OCI-LY3 (cell line): ENCODE data around the gene BATF.

ENCODE experiments used
- H2AFZ ChIP-seq: fragments of 200-600, 300-600 bp; shearing (Covaris generic); 2 replicates; pipeline ENCODE4 v1.6.0; 2014; ENCODE audit warnings: antibody characterized with exemption, low read depth, low read length
- H3K27ac ChIP-seq: fragments of 200-600, 300-600 bp; sonication (generic); 2 replicates; pipeline ENCODE4 v1.5.1; 2014; ENCODE audit warnings: mild to moderate bottlenecking, low read length, moderate library complexity, mixed read lengths
- H3K27me3 ChIP-seq: fragments of 200-600, 300-600 bp; sonication (generic); 2 replicates; pipeline ENCODE4 v1.6.1; 2014; ENCODE audit warnings: low read depth, low read length, mixed read lengths
- H3K36me3 ChIP-seq: fragments of 200-600, 300-600 bp; sonication (generic); replicated peaks from 2 replicates; pipeline ENCODE3; 2014; ENCODE audit warnings: low read depth, low read length, mixed read lengths
- H3K4me1 ChIP-seq: fragments of 300-600, 200-600 bp; sonication (generic); 2 replicates; pipeline ENCODE4 v1.6.1; 2014; ENCODE audit warnings: low read length, mixed read lengths
- H3K4me2 ChIP-seq: fragments of 200-600, 300-600 bp; sonication (generic); 2 replicates; pipeline ENCODE4 v1.6.1; 2014; ENCODE audit warnings: low read length, mixed read lengths
- H3K4me3 ChIP-seq: fragments of 300-600, 200-600 bp; sonication (generic); 2 replicates; pipeline ENCODE4 v1.5.1; 2014; ENCODE audit warnings: antibody characterized with exemption, mild to moderate bottlenecking, low read length, moderate library complexity
- H3K79me2 ChIP-seq: fragments of 300-600, 200-600 bp; shearing (Covaris generic); 2 replicates; pipeline ENCODE4 v1.6.1; 2014; ENCODE audit warnings: mild to moderate bottlenecking, low read length, mixed read lengths
- H3K9ac ChIP-seq: fragments of 300-600, 200-600 bp; shearing (Covaris generic); 2 replicates; pipeline ENCODE4 v1.6.0; 2014; ENCODE audit warnings: mild to moderate bottlenecking, low read length, moderate library complexity
- H3K9me3 ChIP-seq: fragments of 200-600, 300-600 bp; shearing (Covaris generic); 2 replicates; pipeline ENCODE4 v1.6.1; 2014; ENCODE audit warnings: low read length, mixed read lengths; ENCODE audit not compliant: insufficient read depth
- H4K20me1 ChIP-seq: fragments of 200-600, 300-600 bp; sonication (generic); 2 replicates; pipeline ENCODE4 v1.6.1; 2016; ENCODE audit warnings: low read length, mixed read lengths; ENCODE audit not compliant: insufficient read depth
- CTCF ChIP-seq: fragments of 200-600, 300-600 bp; sonication (generic); IDR thresholded peaks from 2 replicates; pipeline ENCODE4 v1.5.1; 2014; ENCODE audit warnings: antibody characterized with exemption, low read length, low read depth
- EZH2phosphoT487 ChIP-seq: fragments of 200-600 bp; shearing (Covaris generic); IDR thresholded peaks from 2 replicates; pipeline ENCODE4 v1.6.1; 2018; ENCODE audit warnings: antibody characterized with exemption, mixed run types, low read depth

The BATF gene

GRCh38 chr14:75511201-75511600, 11.1 kb upstream of the BATF start:
- Histone ChIP-seq H3K27ac (peak overlapping the region; percentile 87), H3K27me3 (no peaks in the 10 kb centered on the region), H3K4me3 (no peak overlapping the region), H3K4me1 (peaks cover 59% of the 10 kb centered on the region), H3K9me3 (peaks cover 28% of the 10 kb centered on the region), H3K36me3 (peaks cover 33% of the 10 kb centered on the region), H3K4me2 (no peak overlapping the region), H3K9ac (no peak overlapping the region), H3K79me2 (peaks cover 5% of the 10 kb centered on the region), H2AFZ (no peak overlapping the region), H4K20me1 (no peaks in the 10 kb centered on the region)
- TF ChIP-seq EZH2phosphoT487 (no peak), CTCF (no peak)

- no peak for TF ChIP-seq EZH2phosphoT487
- no peak for TF ChIP-seq CTCF
Measured at GRCh38 chr14:75513911-75514672, 8.2 kb upstream of the BATF start.

GRCh38 chr14:75514673-75515628, 7.3 kb upstream of the BATF start:
- Histone ChIP-seq H3K4me3 (peak overlapping the region; percentile 86), H3K9ac (peak overlapping the region; percentile 100), H3K79me2 (peaks cover 42% of the 10 kb centered on the region), H2AFZ (no peak overlapping the region), H3K4me1 (peaks cover 92% of the 10 kb centered on the region), H4K20me1 (no peaks in the 10 kb centered on the region), H3K9me3 (peaks cover 11% of the 10 kb centered on the region), H3K27me3 (no peaks in the 10 kb centered on the region), H3K4me2 (peak overlapping the region; percentile 100), H3K36me3 (peaks cover 23% of the 10 kb centered on the region), H3K27ac (peak overlapping the region; percentile 99)
- TF ChIP-seq CTCF (peak; percentile 71), EZH2phosphoT487 (no peak)

More at GRCh38 chr14:75513911-75514672, 8.2 kb upstream of the BATF start:
- Histone ChIP-seq H3K27ac (peak overlapping the region; percentile 99), H3K9me3 (peaks cover 11% of the 10 kb centered on the region), H3K4me3 (peak overlapping the region; percentile 29), H3K79me2 (peaks cover 34% of the 10 kb centered on the region), H3K9ac (peak overlapping the region; percentile 100), H4K20me1 (no peaks in the 10 kb centered on the region), H2AFZ (no peak overlapping the region), H3K36me3 (peaks cover 22% of the 10 kb centered on the region), H3K4me1 (peaks cover 88% of the 10 kb centered on the region), H3K27me3 (no peaks in the 10 kb centered on the region), H3K4me2 (peak overlapping the region; percentile 100)

- H4K20me1 ChIP-seq, result no peaks in the 10 kb centered on the region
- H3K27ac ChIP-seq, result peak overlapping the region; percentile 99
- H3K79me2 ChIP-seq, result peaks cover 49% of the 10 kb centered on the region
- peak overlapping the region; percentile 100 for H3K4me2 ChIP-seq
- H3K9ac ChIP-seq, result peak overlapping the region; percentile 100
- peaks cover 11% of the 10 kb centered on the region for H3K9me3 ChIP-seq
- H3K4me1 ChIP-seq, result peaks cover 92% of the 10 kb centered on the region
- H3K36me3 ChIP-seq, result peaks cover 28% of the 10 kb centered on the region
- no peak overlapping the region for H2AFZ ChIP-seq
- peak overlapping the region; percentile 86 for H3K4me3 ChIP-seq
- no peaks in the 10 kb centered on the region for H3K27me3 ChIP-seq
- no peak for TF ChIP-seq CTCF
- TF ChIP-seq EZH2phosphoT487, result no peak
Measured at GRCh38 chr14:75515629-75515996, 6.7 kb upstream of the BATF start.
